IMR-90 (cell line): ENCODE data around the gene UBXN1. TPM values are rescaled to one million over a fixed set of nuclear protein-coding genes. Genes with fewer than 3 reads are reported as not detected.

ENCODE experiments used
- ATAC-seq: fragments of 200-7000 bp; cut with Tn5 transposase; 2 replicates; pipeline ENCODE4 v1.9.1; 2020; ENCODE audit warnings: low read depth, mild to moderate bottlenecking, moderate library complexity
- BruUV-seq: library from RNA; stranded (reverse); fragments of 400-500 nt; replicated peaks from 2 replicates; lab custom pipeline; 2021; lab: Mats Ljungman, UMichigan
- CTCF ChIA-PET: fragments of 300-600 bp; formaldehyde crosslinking; extraction: SDS; loops from one replicate; lab custom pipeline; 2021; ENCODE audit warnings: antibody characterized with exemption; lab: Yijun Ruan, JAX
- POLR2A ChIA-PET: fragments of 300-600 bp; sonication (Branson Sonifier 250); formaldehyde crosslinking; loops from one replicate; lab custom pipeline; 2022; ENCODE audit warnings: antibody characterized with exemption; ENCODE audit not compliant: unreplicated experiment; lab: Charles Lee
- DNase-seq: peaks from one replicate; pipeline ENCODE4 v3.0.0; 2013
- H2AFZ ChIP-seq: replicated peaks from 2 replicates; pipeline ENCODE3; 2013; ENCODE audit warnings: low read length, mild to moderate bottlenecking; ENCODE audit not compliant: poor library complexity
- H2AK5ac ChIP-seq: 2 replicates; pipeline ENCODE4 v1.6.1; 2013; ENCODE audit warnings: low read depth, low read length, inconsistent platforms
- H2AK9ac ChIP-seq: replicated peaks from 2 replicates; pipeline ENCODE3; 2013; ENCODE audit warnings: mild to moderate bottlenecking, low read depth, low read length, moderate library complexity; ENCODE audit not compliant: poor library complexity
- H2BK120ac ChIP-seq: 2 replicates; pipeline ENCODE4 v1.6.1; 2013; ENCODE audit warnings: low read depth, low read length, inconsistent platforms
- H2BK15ac ChIP-seq: 3 replicates; pipeline ENCODE4 v1.6.1; 2013; ENCODE audit warnings: low read depth, low read length, inconsistent platforms
- H2BK20ac ChIP-seq: 2 replicates; pipeline ENCODE4 v1.6.1; 2013; ENCODE audit warnings: low read depth, mild to moderate bottlenecking, inconsistent platforms, low read length, moderate library complexity
- H2BK5ac ChIP-seq: 2 replicates; pipeline ENCODE4 v1.6.1; 2013; ENCODE audit warnings: mild to moderate bottlenecking, low read depth, low read length, inconsistent platforms; ENCODE audit not compliant: poor library complexity, severe bottlenecking
- H3K14ac ChIP-seq: replicated peaks from 2 replicates; pipeline ENCODE4 v1.6.1; 2013; ENCODE audit warnings: low read depth, low read length, inconsistent platforms
- H3K18ac ChIP-seq: 2 replicates; pipeline ENCODE4 v1.6.1; 2013; ENCODE audit warnings: low read depth, low read length, control low read depth
- H3K23ac ChIP-seq: 2 replicates; pipeline ENCODE4 v1.6.1; 2013; ENCODE audit warnings: low read depth, low read length, inconsistent platforms
- H3K27ac ChIP-seq: 2 replicates; pipeline ENCODE4 v1.5.1; 2013; ENCODE audit warnings: mild to moderate bottlenecking, control low read depth, low read length; ENCODE audit not compliant: insufficient read depth
- H3K27me3 ChIP-seq: 2 replicates; pipeline ENCODE4 v1.6.1; 2013; ENCODE audit warnings: low read length; ENCODE audit not compliant: control insufficient read depth, insufficient read depth
- H3K36me3 ChIP-seq: 2 replicates; pipeline ENCODE4 v1.6.1; 2013; ENCODE audit warnings: low read length, mixed read lengths; ENCODE audit not compliant: control insufficient read depth, insufficient read depth
- H3K4ac ChIP-seq: 2 replicates; pipeline ENCODE4 v1.6.1; 2013; ENCODE audit warnings: low read depth, low read length, inconsistent platforms
- H3K4me1 ChIP-seq: 2 replicates; pipeline ENCODE4 v1.6.1; 2013; ENCODE audit warnings: low read length, mixed read lengths; ENCODE audit not compliant: control insufficient read depth, insufficient read depth
- H3K4me2 ChIP-seq: 2 replicates; pipeline ENCODE4 v1.6.1; 2013; ENCODE audit warnings: low read depth, mild to moderate bottlenecking, control low read depth, low read length, moderate library complexity
- H3K4me3 ChIP-seq: 2 replicates; pipeline ENCODE4 v1.5.1; 2013; ENCODE audit warnings: low read depth, mild to moderate bottlenecking, control low read depth, low read length, moderate library complexity; ENCODE audit not compliant: insufficient read depth
- H3K56ac ChIP-seq: 2 replicates; pipeline ENCODE4 v1.6.1; 2013; ENCODE audit warnings: low read length, inconsistent platforms; ENCODE audit not compliant: insufficient read depth; ENCODE audit errors: extremely low read depth
- H3K79me1 ChIP-seq, 2 experiments: 2 replicates each; pipeline ENCODE4 v1.6.1; 2013; ENCODE audit warnings: low read length in 2 of 2, inconsistent platforms in 1 of 2, low read depth in 1 of 2
- H3K9ac ChIP-seq: 2 replicates; pipeline ENCODE4 v1.6.1; 2013; ENCODE audit warnings: low read depth, low read length, control low read depth
- H3K9me1 ChIP-seq: 2 replicates; pipeline ENCODE4 v1.6.1; 2013; ENCODE audit warnings: low read length, inconsistent platforms; ENCODE audit not compliant: insufficient read depth
- H3K9me3 ChIP-seq: 2 replicates; pipeline ENCODE4 v1.6.1; 2013; ENCODE audit warnings: low read length; ENCODE audit not compliant: control insufficient read depth, insufficient read depth
- H4K20me1 ChIP-seq: 2 replicates; pipeline ENCODE4 v1.6.1; 2013; ENCODE audit warnings: low read length, inconsistent platforms; ENCODE audit not compliant: insufficient read depth
- H4K5ac ChIP-seq: 2 replicates; pipeline ENCODE4 v1.6.1; 2013; ENCODE audit warnings: mild to moderate bottlenecking, low read depth, low read length, control low read depth
- H4K8ac ChIP-seq, 2 experiments: 2 replicates each; pipeline ENCODE4 v1.6.1; 2013; ENCODE audit warnings: low read depth in 2 of 2, low read length in 2 of 2, control low read depth in 1 of 2, inconsistent platforms in 1 of 2
- H4K91ac ChIP-seq: 2 replicates; pipeline ENCODE4 v1.6.1; 2013; ENCODE audit warnings: low read depth, low read length, inconsistent platforms; ENCODE audit not compliant: insufficient read depth
- BHLHE40 ChIP-seq: fragments of 150-350 bp; IDR thresholded peaks from 2 replicates; pipeline ENCODE4 v1.6.1; 2016; ENCODE audit warnings: mild to moderate bottlenecking, low read depth, low read length
- CHD1 ChIP-seq: IDR thresholded peaks from 2 replicates; pipeline ENCODE4 v1.6.1; 2012; ENCODE audit warnings: low read depth, low read length, improper control_type of control experiment
- CTCF ChIP-seq: conservative IDR thresholded peaks from 2 replicates; pipeline ENCODE4 v1.5.1; 2012; ENCODE audit warnings: mild to moderate bottlenecking, low read depth, low read length, improper control_type of control experiment
- FOS ChIP-seq: fragments of 150-350 bp; IDR thresholded peaks from 2 replicates; pipeline ENCODE4 v1.6.1; 2016; ENCODE audit warnings: low read depth, low read length
- MAZ ChIP-seq: IDR thresholded peaks from 2 replicates; pipeline ENCODE4 v1.6.1; 2012; ENCODE audit warnings: low read depth, mild to moderate bottlenecking, low read length, improper control_type of control experiment, moderate library complexity, borderline replicate concordance
- NFE2L2 ChIP-seq: fragments of 150-350 bp; IDR thresholded peaks from 2 replicates; pipeline ENCODE4 v1.6.1; 2016; ENCODE audit warnings: low read depth, mild to moderate bottlenecking, low read length
- POLR2A ChIP-seq: IDR thresholded peaks from 2 replicates; pipeline ENCODE4 v1.6.1; 2012; ENCODE audit warnings: mild to moderate bottlenecking, low read depth, low read length
- RAD21 ChIP-seq: IDR thresholded peaks from 2 replicates; pipeline ENCODE4 v1.6.1; 2012; ENCODE audit warnings: low read length, improper control_type of control experiment
- RFX5 ChIP-seq: IDR thresholded peaks from 2 replicates; pipeline ENCODE4 v1.8.0; 2012; ENCODE audit warnings: low read depth, mild to moderate bottlenecking, low read length, moderate library complexity
- USF2 ChIP-seq: fragments of 150-350 bp; IDR thresholded peaks from 2 replicates; pipeline ENCODE4 v1.6.1; 2017; ENCODE audit warnings: mild to moderate bottlenecking, antibody characterized with exemption, low read length, low read depth
- WGBS, 2 experiments: methylation state at CpG; one replicate each; pipeline versions ENCODE4 v1.1.5 to v1.1.7; 2013; ENCODE audit warnings: missing lambda C conversion rate in 2 of 2; ENCODE audit not compliant: insufficient read length in 1 of 2; ENCODE audit errors: extremely low coverage in 2 of 2; 5-methylcytosine and 5-hydroxymethylcytosine counted together
- dilution Hi-C: fragments of 300-500 bp; cut with HindIII; formaldehyde crosslinking; loops from one replicate; pipeline ENCODE4 v1.14.3; 2018; ENCODE audit warnings: low sequenced_read_pairs; ENCODE audit not compliant: unreplicated experiment
- in situ Hi-C: fragments of 300-500 bp; cut with MboI; formaldehyde crosslinking; loops from 3 replicates; pipeline ENCODE4 v1.14.3; 2019; ENCODE audit warnings: low sequenced_read_pairs, inconsistent platforms, mixed read lengths
- intact Hi-C: fragments of 100-400 bp; cut with micrococcal nuclease; formaldehyde crosslinking; loops from 2 replicates; pipeline ENCODE4 v1.10.0; 2022
- polyA plus RNA-seq, 3 experiments: library from polyadenylated mRNA; depleted of rRNA; stranded (reverse); fragments of >200 nt; gene quantifications; 2 replicates each; pipeline ENCODE4 v1.2.3, GENCODE V29; 2012; ENCODE audit warnings: low replicate concordance in 1 of 3
- total RNA-seq: library from RNA; depleted of rRNA; stranded (reverse); fragments of >200 nt; gene quantifications from 2 replicates; pipeline ENCODE4 v1.2.3, GENCODE V29; 2012

The UBXN1 gene
- total and polyA plus RNA-seq, 2 of the 4 experiments (the other 2 are of a cell fraction) = 50.0 to 81.6 TPM

- peaks cover 8% of the 10 kb centered on the region for H3K4me1 ChIP-seq
- in situ Hi-C loops (no loop called here), dilution Hi-C loops (no loop called here), intact Hi-C loops (no loop called here)
- peak overlapping the region; percentile 88 for H3K4me2 ChIP-seq
- TF ChIP-seq RFX5 (no peak), CHD1 (0 out of 2 replicates have a peak, but pooled peaks have one; percentile 18), RAD21 (no peak), POLR2A (peak; percentile 10; the same call in 1 of the 2 replicates), USF2 (no peak), BHLHE40 (no peak), NFE2L2 (0 out of 2 replicates have a peak, but pooled peaks have one; percentile 1), MAZ (peak; percentile 89), FOS (no peak), CTCF (no peak)
- peaks cover 18% of the 10 kb centered on the region for H4K20me1 ChIP-seq
- no peak overlapping the region for H3K18ac ChIP-seq
- peak overlapping the region; percentile 93 for H2AK5ac ChIP-seq
- H2BK15ac ChIP-seq = no peak overlapping the region
- H3K4ac ChIP-seq = peak overlapping the region; percentile 91
- 0 out of 2 replicates have a peak overlapping the region, but pooled peaks have one; percentile 3 for H2BK120ac ChIP-seq
- no peak overlapping the region for H2BK20ac ChIP-seq
- peak overlapping the region; percentile 99 for H2AK9ac ChIP-seq
- no peaks in the 10 kb centered on the region for H3K27me3 ChIP-seq
- ATAC-seq (peak; percentile 27), DNase-seq (peak; percentile 66)
- peak overlapping the region; percentile 68 for H3K27ac ChIP-seq
- H3K23ac ChIP-seq = peak overlapping the region; percentile 89
- peak overlapping the region; percentile 82 for H4K91ac ChIP-seq
- peaks cover 33 to 59% of the 10 kb centered on the region in 2 experiments for H3K79me1 ChIP-seq
- H3K9me1 ChIP-seq = peaks cover 9% of the 10 kb centered on the region
- H3K56ac ChIP-seq = peak overlapping the region; percentile 67
- ChIA-PET CTCF (interaction anchor here (0.6 to 1.4 kb wide), 4 partner anchors 13 to 219 kb away, joined by 3 to 4 read pairs (median 3); partner anchors contain the start of gene INTS5), POLR2A (interaction anchor here (0.5 to 1.6 kb wide), 8 partner anchors 11 to 313 kb away, joined by 3 to 10 read pairs (median 4); partner anchors contain the start of genes EEF1G, INTS5, MTA2 and UBXN1)
- no TSS peak for BruUV-seq
- peak overlapping the region; percentile 73 for H3K4me3 ChIP-seq
- H3K9ac ChIP-seq = peak overlapping the region; percentile 79
- peak overlapping the region; percentile 74 for H2AFZ ChIP-seq
- WGBS, 2 experiments = 3% methylated on average over 26 of the region's 39 CpGs; no CpG with 5 or more reads in 1 of the 2 experiments
- H3K9me3 ChIP-seq = no peaks in the 10 kb centered on the region
- peak overlapping the region; percentile 41 for H2BK5ac ChIP-seq
- peak overlapping the region; percentile 95 for H3K14ac ChIP-seq
- H3K36me3 ChIP-seq = peaks cover 15% of the 10 kb centered on the region
- peak overlapping the region; percentile 66 to 69 for H4K8ac ChIP-seq
- peak overlapping the region; percentile 6; the same call in 1 of the 2 replicates for H4K5ac ChIP-seq
Observed at GRCh38 chr11:62665599-62666258, 13.1 kb downstream of the UBXN1 start.
